IPS-NIHi7 (cell line): ENCODE measurements around the gene SEMA5A.

Experiments used
- DNase-seq: peaks from one replicate; pipeline ENCODE4 v3.0.0; 2012; ENCODE audit warnings: mixed read lengths; ENCODE audit errors: extremely low spot score

The SEMA5A gene

GRCh38 chr5:9399094-9399493 lies 146.8 kb downstream of the SEMA5A start:
- DNase-seq, result no peak

- DNase-seq, result no peak
Observed at GRCh38 chr5:9398227-9398626, 147.6 kb downstream of the SEMA5A start.

DNA sequence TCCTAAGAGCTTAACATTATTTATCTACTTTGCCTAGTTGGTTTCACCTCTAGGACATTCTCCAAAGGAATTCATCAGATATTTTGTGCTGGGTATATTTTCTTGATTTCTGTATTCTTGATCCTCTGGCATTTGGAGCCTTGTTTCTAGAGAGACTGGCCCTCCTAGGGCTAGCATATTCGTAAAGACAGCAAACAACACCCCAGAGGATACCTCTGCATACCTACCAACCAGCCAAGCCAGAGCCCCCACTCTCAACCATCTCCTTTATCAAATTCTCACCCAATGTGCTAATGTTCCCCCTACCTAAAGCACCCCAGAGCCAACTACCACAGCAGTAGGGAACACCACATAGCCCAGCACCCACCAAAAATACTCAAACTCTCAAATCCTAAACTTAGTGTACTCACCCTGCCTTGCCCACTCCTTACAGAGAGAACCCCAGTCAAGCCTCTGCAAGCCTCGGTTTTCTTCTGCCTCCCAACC lies 149.5 kb downstream of the SEMA5A start:
- no peak for DNase-seq

- no peak for DNase-seq
Observed at GRCh38 chr5:9395706-9396105, 150.2 kb downstream of the SEMA5A start.

GRCh38 chr5:9394221-9394620 lies 151.7 kb downstream of the SEMA5A start:
- no peak for DNase-seq

GRCh38 chr5:9392625-9393024 lies 153.2 kb downstream of the SEMA5A start:
- no peak for DNase-seq

- DNase-seq, result no peak
Observed at GRCh38 chr5:9391080-9391479, 154.8 kb downstream of the SEMA5A start.

- DNase-seq, result no peak
Observed at GRCh38 chr5:9390113-9390512, 155.8 kb downstream of the SEMA5A start.

GRCh38 chr5:9388941-9389674 lies 156.8 kb downstream of the SEMA5A start:
- DNase-seq, result no peak

DNA sequence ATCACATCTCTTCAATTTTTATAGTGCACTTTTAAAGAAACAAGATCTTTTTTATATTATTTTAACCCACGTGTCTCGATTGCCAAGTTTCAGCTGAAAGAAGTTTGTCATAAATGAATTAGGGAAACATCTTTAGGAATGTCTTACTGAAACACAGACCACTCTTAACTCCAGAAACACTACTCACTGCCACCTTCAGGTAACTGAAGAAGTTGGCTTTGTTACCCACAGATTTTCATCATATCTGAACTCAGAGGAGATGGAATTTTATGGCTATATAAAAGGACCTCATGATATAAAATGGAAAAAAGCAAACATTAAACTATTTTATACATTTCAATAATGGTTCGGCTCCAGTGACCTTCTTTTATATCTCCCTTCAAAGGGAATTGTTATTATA lies 158.0 kb downstream of the SEMA5A start:
- no peak for DNase-seq

- DNase-seq, result no peak
Observed at GRCh38 chr5:9386945-9387344, 158.9 kb downstream of the SEMA5A start.

DNA sequence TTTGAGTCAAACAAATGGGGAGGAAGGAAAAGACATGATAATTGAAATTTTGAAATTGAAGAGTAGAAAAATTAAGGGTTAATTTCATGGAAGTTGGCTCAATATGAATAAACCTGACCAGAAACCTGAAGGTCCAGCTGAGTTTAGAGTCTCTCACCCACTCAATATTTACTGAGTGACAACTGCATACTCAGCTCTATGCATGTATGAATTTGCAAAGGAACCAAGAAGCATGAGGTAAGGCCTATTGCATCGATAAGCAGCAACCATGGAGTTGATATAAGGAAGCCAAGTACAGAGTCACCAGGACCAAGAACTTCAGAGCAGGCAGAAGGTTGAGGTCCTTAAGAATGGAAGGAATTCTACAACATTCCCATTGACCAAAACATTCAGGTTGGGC lies 163.4 kb downstream of the SEMA5A start:
- no peak for DNase-seq

GRCh38 chr5:9381464-9381863 lies 164.4 kb downstream of the SEMA5A start:
- no peak for DNase-seq

- no peak for DNase-seq
Observed at GRCh38 chr5:9380109-9380508, 165.8 kb downstream of the SEMA5A start.

GRCh38 chr5:9376363-9377117 lies 169.3 kb downstream of the SEMA5A start:
- no peak for DNase-seq

GRCh38 chr5:9375756-9376155 lies 170.1 kb downstream of the SEMA5A start:
- DNase-seq, result no peak

DNA sequence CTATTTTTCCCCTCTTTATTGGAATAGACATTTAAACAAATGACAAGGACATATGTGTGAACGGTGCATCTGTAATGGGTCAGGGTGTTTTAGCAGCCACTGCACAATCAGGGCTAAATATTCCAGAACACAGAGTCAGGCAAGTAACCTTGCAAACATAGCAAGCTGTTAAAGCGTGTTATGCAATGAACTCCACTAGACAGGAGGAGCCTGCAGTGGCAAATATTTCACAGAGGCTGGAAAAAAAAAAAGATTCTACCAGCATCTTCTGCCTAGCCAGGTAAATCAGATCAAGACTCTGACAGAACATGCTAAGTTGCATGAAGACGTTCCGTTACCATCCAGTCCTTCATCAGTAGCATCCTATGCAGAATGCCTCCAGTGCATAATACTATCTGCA lies 171.8 kb downstream of the SEMA5A start:
- DNase-seq, result no peak

- DNase-seq, result no peak
Observed at GRCh38 chr5:9373571-9373970, 172.3 kb downstream of the SEMA5A start.

- no peak for DNase-seq
Observed at GRCh38 chr5:9370256-9370655, 175.6 kb downstream of the SEMA5A start.

DNA sequence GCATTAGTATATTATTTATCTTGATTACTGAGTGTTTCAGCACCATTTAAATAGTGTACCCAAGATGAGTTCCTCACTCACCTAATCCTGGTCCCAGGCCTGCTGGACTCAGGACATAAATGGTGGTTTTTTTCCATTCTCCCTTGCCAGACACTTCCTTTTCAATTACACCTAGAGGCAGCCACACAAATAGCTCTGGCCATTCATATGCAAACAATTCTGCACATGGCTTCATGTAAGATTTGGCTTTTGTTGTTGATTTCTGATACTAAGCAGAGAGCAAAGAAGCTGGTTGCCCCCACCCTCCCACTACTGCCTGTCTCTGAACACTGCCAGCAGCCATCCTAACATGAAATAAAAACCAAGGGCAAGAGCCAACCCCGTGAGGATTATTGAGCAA lies 180.4 kb downstream of the SEMA5A start:
- no peak for DNase-seq

DNA sequence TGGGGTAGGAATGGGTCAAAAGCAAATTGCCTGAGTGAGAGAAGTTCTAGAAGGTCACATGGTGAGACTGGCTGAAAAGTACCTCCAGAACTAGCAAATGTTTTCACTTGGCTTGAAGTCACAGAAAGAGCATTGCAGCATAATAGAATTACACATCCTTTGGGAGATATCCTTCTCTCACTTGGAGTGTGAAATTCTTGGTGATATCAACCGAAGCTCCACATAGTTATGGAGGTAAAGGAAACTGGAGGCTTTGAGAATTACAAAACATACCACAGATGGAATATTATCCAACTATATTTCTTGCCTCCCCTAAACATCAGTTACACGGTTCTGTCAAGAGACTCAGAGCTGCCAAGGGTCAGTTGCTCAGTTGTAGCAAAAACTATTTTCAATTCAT lies 182.4 kb downstream of the SEMA5A start:
- DNase-seq, result no peak

GRCh38 chr5:9363026-9363425 lies 182.8 kb downstream of the SEMA5A start:
- no peak for DNase-seq

DNA sequence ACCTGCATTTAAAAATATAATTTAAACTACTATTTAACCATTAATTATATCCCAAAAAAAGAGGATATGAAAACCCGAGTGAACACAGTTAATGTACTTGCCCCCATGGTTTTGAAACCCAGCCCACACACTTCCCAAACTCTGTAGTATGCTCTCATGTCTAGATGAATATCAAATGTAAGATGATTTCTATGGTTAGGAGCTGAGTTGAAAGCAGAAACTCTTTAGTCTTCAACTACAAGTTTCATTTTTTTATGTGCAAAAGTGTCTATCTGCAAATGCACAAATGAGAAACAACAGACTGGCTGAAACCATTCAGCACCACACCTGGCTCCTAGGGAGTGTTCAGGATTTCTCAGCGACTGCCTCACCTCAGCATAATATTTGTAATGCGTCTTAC lies 183.3 kb downstream of the SEMA5A start:
- no peak for DNase-seq
